ENCODE measurements around the gene CCNQ.

The CCNQ gene

GRCh38 chrX:153631907-153632594 lies 33.1 kb upstream of the CCNQ start:
- Histone ChIP-seq H3K36me3 (no peaks in the 10 kb centered on the region), H3K4me1 (peaks cover 37% of the 10 kb centered on the region), H3K27me3 (peaks cover 97% of the 10 kb centered on the region), H3K9me3 (peaks cover 18% of the 10 kb centered on the region), H3K9ac (no peak overlapping the region), H3K4me2 (no peak overlapping the region), H4K20me1 (peaks cover 6% of the 10 kb centered on the region; the same call in 1 of the 2 replicates), H3K4me3 (no peak overlapping the region), H3K27ac (no peak overlapping the region)
- no peak for TF ChIP-seq Cebpa-rat (IDR thresholded peaks at IDR 0.05)

- Histone ChIP-seq H3K4me2 (no peak overlapping the region), H3K4me1 (peaks cover 30% of the 10 kb centered on the region), H4K20me1 (no peaks in the 10 kb centered on the region; the same call in 1 of the 2 replicates), H3K27ac (no peak overlapping the region), H3K9me3 (peaks cover 18% of the 10 kb centered on the region), H3K4me3 (no peak overlapping the region), H3K27me3 (peaks cover 92% of the 10 kb centered on the region), H3K9ac (no peak overlapping the region), H3K36me3 (no peaks in the 10 kb centered on the region)
- TF ChIP-seq Cebpa-rat (IDR thresholded peaks at IDR 0.05) = no peak
These were observed 32.4 kb upstream of the CCNQ start for GRCh38 chrX:153631346-153631745.

GRCh38 chrX:153628665-153629064 lies 29.7 kb upstream of the CCNQ start:
- H4K20me1 ChIP-seq = no peaks in the 10 kb centered on the region; the same call in 1 of the 2 replicates
- peak overlapping the region; percentile 57 for H3K4me2 ChIP-seq
- H3K27me3 ChIP-seq = peaks cover 88% of the 10 kb centered on the region
- H3K27ac ChIP-seq = no peak overlapping the region
- no peak for TF ChIP-seq Cebpa-rat (IDR thresholded peaks at IDR 0.05)
- H3K4me3 ChIP-seq = no peak overlapping the region
- H3K4me1 ChIP-seq = peaks cover 28% of the 10 kb centered on the region
- peaks cover 18% of the 10 kb centered on the region for H3K9me3 ChIP-seq
- H3K36me3 ChIP-seq = no peaks in the 10 kb centered on the region
- H3K9ac ChIP-seq = no peak overlapping the region

DNA sequence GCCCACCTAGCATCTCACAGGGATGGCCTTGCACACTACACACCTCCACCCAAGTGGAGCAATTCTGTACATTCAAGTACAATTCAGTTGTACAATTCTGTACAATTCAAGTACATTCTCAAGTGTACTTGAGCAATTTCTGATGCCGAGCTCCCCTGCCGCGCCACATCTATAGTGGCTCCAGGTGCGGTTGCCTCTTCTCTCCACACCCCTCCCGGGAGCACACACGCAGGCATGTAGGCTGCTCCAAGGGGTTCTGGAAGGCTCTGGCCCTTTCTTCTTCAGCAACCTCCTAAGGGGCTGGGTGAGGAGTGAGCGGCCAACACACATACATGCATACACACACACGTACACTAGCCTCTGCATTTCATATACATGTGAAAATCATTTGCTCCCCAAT lies 29.2 kb upstream of the CCNQ start:
- peaks cover 89% of the 10 kb centered on the region for H3K27me3 ChIP-seq

GRCh38 chrX:153627675-153628111 lies 28.8 kb upstream of the CCNQ start:
- TF ChIP-seq Cebpa-rat (IDR thresholded peaks at IDR 0.05) = no peak
- Histone ChIP-seq H3K27me3 (peaks cover 89% of the 10 kb centered on the region), H4K20me1 (no peaks in the 10 kb centered on the region; the same call in 1 of the 2 replicates), H3K4me3 (no peak overlapping the region), H3K4me2 (peak overlapping the region; percentile 57), H3K4me1 (peaks cover 38% of the 10 kb centered on the region), H3K36me3 (no peaks in the 10 kb centered on the region), H3K9me3 (peaks cover 17% of the 10 kb centered on the region), H3K9ac (no peak overlapping the region), H3K27ac (0 out of 2 replicates have a peak overlapping the region, but pooled peaks have one; percentile 9)

More for the DNA sequence above, 29.2 kb upstream of the CCNQ start:
- Histone ChIP-seq H3K4me2 (peak overlapping the region; percentile 57), H3K27ac (no peak overlapping the region), H3K4me1 (peaks cover 33% of the 10 kb centered on the region), H4K20me1 (no peaks in the 10 kb centered on the region; the same call in 1 of the 2 replicates), H3K9ac (no peak overlapping the region), H3K9me3 (peaks cover 18% of the 10 kb centered on the region), H3K36me3 (no peaks in the 10 kb centered on the region), H3K4me3 (no peak overlapping the region)
- TF ChIP-seq Cebpa-rat (IDR thresholded peaks at IDR 0.05) = no peak

GRCh38 chrX:153626863-153627674 lies 28.1 kb upstream of the CCNQ start:
- peak overlapping the region; percentile 57 for H3K4me2 ChIP-seq

DNA sequence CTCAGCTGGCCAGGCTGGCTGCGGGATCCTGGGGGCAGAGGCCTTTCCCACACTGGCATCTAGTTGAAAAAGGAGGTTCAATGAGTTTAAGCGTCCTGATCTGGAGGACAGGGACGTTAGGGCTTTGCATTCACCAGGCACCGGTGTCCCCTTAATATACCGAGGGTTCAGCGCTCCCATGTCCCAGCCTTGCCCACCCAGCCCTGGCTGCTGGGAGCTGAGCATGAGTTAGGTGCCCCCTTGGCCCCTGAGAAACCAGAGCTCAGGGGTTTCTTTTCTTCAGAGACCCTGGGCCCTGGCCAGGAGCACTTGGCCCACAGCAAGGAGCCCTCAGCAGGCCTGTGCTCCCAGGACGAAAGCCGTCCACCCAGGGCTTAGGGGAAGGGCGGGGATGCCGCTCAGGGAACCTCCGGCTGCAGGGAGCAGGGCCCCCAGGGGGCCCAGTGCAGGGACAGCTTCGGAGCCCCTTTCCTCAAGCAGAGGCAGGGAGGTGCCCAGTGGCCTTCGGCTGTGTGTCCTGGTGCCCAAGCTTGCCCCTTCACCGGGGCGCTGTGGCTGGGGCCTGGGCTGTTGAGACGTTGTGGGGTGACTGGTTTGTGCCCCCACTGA lies 27.2 kb upstream of the CCNQ start:
- H3K27me3 ChIP-seq = peaks cover 84% of the 10 kb centered on the region
- TF ChIP-seq Cebpa-rat (IDR thresholded peaks at IDR 0.05) = no peak
- H3K4me2 ChIP-seq = no peak overlapping the region
- peaks cover 1% of the 10 kb centered on the region for H3K9me3 ChIP-seq
- H3K4me3 ChIP-seq = no peak overlapping the region
- peaks cover 39% of the 10 kb centered on the region for H3K4me1 ChIP-seq
- no peak overlapping the region for H3K27ac ChIP-seq
- no peaks in the 10 kb centered on the region for H3K36me3 ChIP-seq
- H3K9ac ChIP-seq = no peak overlapping the region
- no peaks in the 10 kb centered on the region; the same call in 1 of the 2 replicates for H4K20me1 ChIP-seq

More at GRCh38 chrX:153626863-153627674, 28.1 kb upstream of the CCNQ start:
- H4K20me1 ChIP-seq = no peaks in the 10 kb centered on the region; the same call in 1 of the 2 replicates
- peaks cover 39% of the 10 kb centered on the region for H3K4me1 ChIP-seq
- TF ChIP-seq Cebpa-rat (IDR thresholded peaks at IDR 0.05) = no peak
- H3K9ac ChIP-seq = no peak overlapping the region
- H3K27ac ChIP-seq = 0 out of 2 replicates have a peak overlapping the region, but pooled peaks have one; percentile 9
- no peaks in the 10 kb centered on the region for H3K36me3 ChIP-seq
- H3K27me3 ChIP-seq = peaks cover 89% of the 10 kb centered on the region
- H3K9me3 ChIP-seq = peaks cover 10% of the 10 kb centered on the region
- no peak overlapping the region for H3K4me3 ChIP-seq

DNA sequence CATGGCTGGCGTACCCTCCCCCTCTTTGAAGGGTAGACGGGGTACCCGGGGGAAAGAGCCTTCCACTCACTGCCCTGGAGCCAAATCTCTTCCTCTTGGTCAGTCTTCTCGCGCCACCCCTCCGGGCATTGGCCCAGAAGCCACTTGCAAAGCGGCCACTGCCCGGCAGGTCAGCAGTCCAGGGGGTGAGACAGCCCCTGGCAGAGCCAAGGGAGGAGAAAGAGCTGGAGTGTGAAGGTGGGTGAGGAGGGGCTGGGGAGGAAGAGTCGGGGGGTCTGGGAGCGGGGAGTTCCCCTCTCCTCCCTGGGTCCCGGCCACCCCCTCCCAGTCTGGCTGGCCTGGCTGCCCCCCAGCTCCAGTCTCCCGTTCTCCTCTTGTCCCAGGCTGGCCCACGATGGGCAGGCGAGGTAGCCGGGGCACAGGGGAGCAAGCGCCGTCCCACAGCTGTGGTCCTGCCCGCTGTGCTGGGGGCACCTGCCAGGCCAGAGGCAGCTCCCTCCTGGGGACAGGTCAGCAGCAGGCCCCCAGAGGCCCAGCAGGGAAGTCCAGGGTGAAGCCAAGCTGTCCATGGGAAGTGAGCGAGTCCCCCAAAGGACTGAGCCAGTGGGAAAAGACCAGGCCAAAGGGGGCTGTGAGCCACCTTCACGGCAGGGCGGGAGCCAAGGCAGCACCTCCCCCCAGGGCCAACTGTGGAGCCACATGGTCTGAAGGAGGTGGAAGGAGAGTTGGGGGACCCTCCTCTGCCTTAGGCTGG lies 26.5 kb upstream of the CCNQ start:
- Histone ChIP-seq H3K9me3 (no peaks in the 10 kb centered on the region), H3K4me2 (no peak overlapping the region), H3K36me3 (no peaks in the 10 kb centered on the region), H3K9ac (no peak overlapping the region), H3K4me3 (no peak overlapping the region), H3K4me1 (peaks cover 39% of the 10 kb centered on the region), H4K20me1 (no peaks in the 10 kb centered on the region; the same call in 1 of the 2 replicates), H3K27me3 (peaks cover 77% of the 10 kb centered on the region), H3K27ac (no peak overlapping the region)
- TF ChIP-seq Cebpa-rat (IDR thresholded peaks at IDR 0.05) = no peak
